ENCODE data around the gene CD82. TPM values are rescaled to one million over a fixed set of nuclear protein-coding genes. Genes with fewer than 3 reads are reported as not detected.

Gene CD82
- polyA plus RNA-seq, 1 donor from 2014 or later, result 0.84 TPM

DNA sequence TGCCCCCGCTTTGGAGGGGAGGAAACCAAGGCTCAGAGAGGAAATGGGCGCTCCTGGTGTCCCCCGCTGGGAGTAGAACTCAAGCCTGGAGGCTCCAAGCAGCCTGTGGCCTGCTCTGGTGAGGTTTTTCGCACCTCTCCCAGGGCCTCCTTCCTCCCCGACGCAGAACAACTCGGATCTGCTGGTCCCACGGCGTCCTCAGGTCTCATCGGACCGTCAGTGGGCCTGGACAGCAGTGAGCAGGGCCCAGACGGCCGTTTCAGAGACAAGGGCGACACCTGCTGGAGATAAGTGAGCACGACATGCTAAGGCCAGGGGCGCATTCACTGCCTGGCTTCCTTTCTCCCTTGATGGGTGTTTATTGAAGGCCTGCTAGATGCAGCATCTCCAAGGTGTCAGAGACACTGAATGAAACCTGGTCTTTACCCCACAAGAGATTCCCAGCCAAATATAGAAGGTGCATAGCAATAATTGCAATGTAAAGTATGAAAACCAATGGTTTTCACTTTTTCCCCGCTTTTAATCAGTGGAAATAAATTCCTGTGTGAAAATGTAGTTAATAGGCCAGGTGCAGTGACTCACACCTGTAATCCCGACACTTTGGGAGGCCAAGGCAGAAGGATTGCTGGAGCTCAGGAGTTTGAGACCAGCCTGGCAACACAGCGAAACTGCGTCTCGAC lies 26.9 kb upstream of the CD82 start:
- no peaks in the 10 kb centered on the region for H3F3A ChIP-seq (ENCODE audit: insufficient read depth, low read length, poor library complexity, severe bottlenecking)
- TF ChIP-seq TAF1 (IDR thresholded peaks at IDR 0.05; ENCODE audit: low read depth), result no peak
- no peak for TF ChIP-seq EP300 (conservative IDR thresholded peaks at IDR 0.05; ENCODE audit: poor library complexity, severe bottlenecking)
- TF ChIP-seq EZH2 (IDR thresholded peaks at IDR 0.05; ENCODE audit: borderline replicate concordance, insufficient read depth, low read length, poor library complexity, severe bottlenecking), result no peak
- no peak for TF ChIP-seq POLR2AphosphoS5 (IDR thresholded peaks at IDR 0.05)
- TF ChIP-seq CTCF (IDR thresholded peaks at IDR 0.05; ENCODE audit: poor library complexity, severe bottlenecking), result peak; percentile 99
- TF ChIP-seq SMC3 (conservative IDR thresholded peaks at IDR 0.05; ENCODE audit: poor library complexity), result peak; percentile 98
- TF ChIP-seq, protein P1, sequence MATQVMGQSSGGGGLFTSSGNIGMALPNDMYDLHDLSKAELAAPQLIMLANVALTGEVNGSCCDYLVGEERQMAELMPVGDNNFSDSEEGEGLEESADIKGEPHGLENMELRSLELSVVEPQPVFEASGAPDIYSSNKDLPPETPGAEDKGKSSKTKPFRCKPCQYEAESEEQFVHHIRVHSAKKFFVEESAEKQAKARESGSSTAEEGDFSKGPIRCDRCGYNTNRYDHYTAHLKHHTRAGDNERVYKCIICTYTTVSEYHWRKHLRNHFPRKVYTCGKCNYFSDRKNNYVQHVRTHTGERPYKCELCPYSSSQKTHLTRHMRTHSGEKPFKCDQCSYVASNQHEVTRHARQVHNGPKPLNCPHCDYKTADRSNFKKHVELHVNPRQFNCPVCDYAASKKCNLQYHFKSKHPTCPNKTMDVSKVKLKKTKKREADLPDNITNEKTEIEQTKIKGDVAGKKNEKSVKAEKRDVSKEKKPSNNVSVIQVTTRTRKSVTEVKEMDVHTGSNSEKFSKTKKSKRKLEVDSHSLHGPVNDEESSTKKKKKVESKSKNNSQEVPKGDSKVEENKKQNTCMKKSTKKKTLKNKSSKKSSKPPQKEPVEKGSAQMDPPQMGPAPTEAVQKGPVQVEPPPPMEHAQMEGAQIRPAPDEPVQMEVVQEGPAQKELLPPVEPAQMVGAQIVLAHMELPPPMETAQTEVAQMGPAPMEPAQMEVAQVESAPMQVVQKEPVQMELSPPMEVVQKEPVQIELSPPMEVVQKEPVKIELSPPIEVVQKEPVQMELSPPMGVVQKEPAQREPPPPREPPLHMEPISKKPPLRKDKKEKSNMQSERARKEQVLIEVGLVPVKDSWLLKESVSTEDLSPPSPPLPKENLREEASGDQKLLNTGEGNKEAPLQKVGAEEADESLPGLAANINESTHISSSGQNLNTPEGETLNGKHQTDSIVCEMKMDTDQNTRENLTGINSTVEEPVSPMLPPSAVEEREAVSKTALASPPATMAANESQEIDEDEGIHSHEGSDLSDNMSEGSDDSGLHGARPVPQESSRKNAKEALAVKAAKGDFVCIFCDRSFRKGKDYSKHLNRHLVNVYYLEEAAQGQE (IDR thresholded peaks at IDR 0.05; ENCODE audit: borderline replicate concordance), result peak; percentile 29
- peak; percentile 98 for TF ChIP-seq RAD21 (conservative IDR thresholded peaks at IDR 0.05)
- no peak for TF ChIP-seq MXI1 (conservative IDR thresholded peaks at IDR 0.05; ENCODE audit: poor library complexity, severe bottlenecking)
- no peaks in the 10 kb centered on the region for H3K36me3 ChIP-seq (ENCODE audit: insufficient read depth, low read length)
- no peak overlapping the region for H2AFZ ChIP-seq (ENCODE audit: low read depth, low read length)
- H3K9me2 ChIP-seq (ENCODE audit: insufficient read depth, low read length), result no peaks in the 10 kb centered on the region
- H3K27me3 ChIP-seq (ENCODE audit: insufficient read depth, low read depth, low read length), result no peaks in the 10 kb centered on the region
- no peak overlapping the region for H3K4me2 ChIP-seq (ENCODE audit: low read length)
- no peaks in the 10 kb centered on the region for H3K79me2 ChIP-seq (replicated peaks; ENCODE audit: insufficient read depth, low read length)
- H3K9me3 ChIP-seq (ENCODE audit: low read length), result no peaks in the 10 kb centered on the region
- H4K20me1 ChIP-seq (ENCODE audit: insufficient read depth), result no peaks in the 10 kb centered on the region
- H3K27ac ChIP-seq (ENCODE audit: low read length), result no peak overlapping the region
- H3K4me3 ChIP-seq (ENCODE audit: low read length), result no peak overlapping the region
- no peak overlapping the region for H3K9ac ChIP-seq (ENCODE audit: low read length)

DNA sequence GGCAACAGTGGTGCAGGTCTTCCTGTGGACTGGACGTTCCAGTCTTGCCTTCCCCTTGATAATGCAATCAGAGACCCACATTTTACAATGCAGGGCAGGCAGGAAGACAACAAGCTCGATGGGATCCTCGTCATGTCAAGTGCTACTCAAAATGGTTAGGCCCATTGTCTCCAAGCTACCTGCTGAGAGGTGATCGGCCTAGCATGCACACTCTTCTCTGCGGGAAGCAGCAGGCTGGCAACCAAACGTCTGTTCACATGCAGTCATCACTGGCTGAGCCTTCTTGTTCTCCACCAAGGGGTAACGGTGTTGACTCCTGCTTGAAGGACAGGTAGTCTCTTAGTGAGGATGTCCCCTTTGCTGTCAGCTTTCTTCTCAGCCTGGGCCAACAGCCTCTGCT lies 25.5 kb upstream of the CD82 start:
- no peak overlapping the region for H2AFZ ChIP-seq (ENCODE audit: low read depth, low read length)
- peak overlapping the region; percentile 50 for H3K27ac ChIP-seq (ENCODE audit: low read length)
- H3K9ac ChIP-seq (ENCODE audit: low read length), result no peak overlapping the region
- no peak overlapping the region for H3K4me2 ChIP-seq (ENCODE audit: low read length)
- no peaks in the 10 kb centered on the region for H3K36me3 ChIP-seq (ENCODE audit: insufficient read depth, low read length)
- no peaks in the 10 kb centered on the region for H3F3A ChIP-seq (ENCODE audit: insufficient read depth, low read length, poor library complexity, severe bottlenecking)
- H3K9me3 ChIP-seq (ENCODE audit: low read length), result no peaks in the 10 kb centered on the region
- no peaks in the 10 kb centered on the region for H3K9me2 ChIP-seq (ENCODE audit: insufficient read depth, low read length)
- H3K4me3 ChIP-seq (ENCODE audit: low read length), result no peak overlapping the region
- H4K20me1 ChIP-seq (ENCODE audit: insufficient read depth), result no peaks in the 10 kb centered on the region
- H3K27me3 ChIP-seq (ENCODE audit: insufficient read depth, low read depth, low read length), result no peaks in the 10 kb centered on the region
- TF ChIP-seq CTCF (IDR thresholded peaks at IDR 0.05; ENCODE audit: poor library complexity, severe bottlenecking) (no peak), POLR2AphosphoS5 (IDR thresholded peaks at IDR 0.05) (no peak), RAD21 (conservative IDR thresholded peaks at IDR 0.05) (no peak), EZH2 (IDR thresholded peaks at IDR 0.05; ENCODE audit: borderline replicate concordance, insufficient read depth, low read length, poor library complexity, severe bottlenecking) (no peak), TAF1 (IDR thresholded peaks at IDR 0.05; ENCODE audit: low read depth) (no peak), EP300 (conservative IDR thresholded peaks at IDR 0.05; ENCODE audit: poor library complexity, severe bottlenecking) (no peak), SMC3 (conservative IDR thresholded peaks at IDR 0.05; ENCODE audit: poor library complexity) (no peak)
- TF ChIP-seq, protein P1 (IDR thresholded peaks at IDR 0.05; ENCODE audit: borderline replicate concordance), result no peak
- H3K79me2 ChIP-seq (replicated peaks; ENCODE audit: insufficient read depth, low read length), result no peaks in the 10 kb centered on the region

Measured in neural cell (in vitro differentiated cells).